Aortic smooth muscle cell (primary cell): ENCODE results near the gene RFC5. TPM values are rescaled to one million over a fixed set of nuclear protein-coding genes. Genes with fewer than 3 reads are reported as not detected.

Experiments used
- total RNA-seq: library from RNA; depleted of rRNA; stranded (reverse); fragments of >200 nt; gene quantifications from 2 replicates; pipeline ENCODE4 v1.2.3, GENCODE V29; 2014

Gene RFC5
- 10.7 and 16.4 TPM in 2 replicates for total RNA-seq

DNA sequence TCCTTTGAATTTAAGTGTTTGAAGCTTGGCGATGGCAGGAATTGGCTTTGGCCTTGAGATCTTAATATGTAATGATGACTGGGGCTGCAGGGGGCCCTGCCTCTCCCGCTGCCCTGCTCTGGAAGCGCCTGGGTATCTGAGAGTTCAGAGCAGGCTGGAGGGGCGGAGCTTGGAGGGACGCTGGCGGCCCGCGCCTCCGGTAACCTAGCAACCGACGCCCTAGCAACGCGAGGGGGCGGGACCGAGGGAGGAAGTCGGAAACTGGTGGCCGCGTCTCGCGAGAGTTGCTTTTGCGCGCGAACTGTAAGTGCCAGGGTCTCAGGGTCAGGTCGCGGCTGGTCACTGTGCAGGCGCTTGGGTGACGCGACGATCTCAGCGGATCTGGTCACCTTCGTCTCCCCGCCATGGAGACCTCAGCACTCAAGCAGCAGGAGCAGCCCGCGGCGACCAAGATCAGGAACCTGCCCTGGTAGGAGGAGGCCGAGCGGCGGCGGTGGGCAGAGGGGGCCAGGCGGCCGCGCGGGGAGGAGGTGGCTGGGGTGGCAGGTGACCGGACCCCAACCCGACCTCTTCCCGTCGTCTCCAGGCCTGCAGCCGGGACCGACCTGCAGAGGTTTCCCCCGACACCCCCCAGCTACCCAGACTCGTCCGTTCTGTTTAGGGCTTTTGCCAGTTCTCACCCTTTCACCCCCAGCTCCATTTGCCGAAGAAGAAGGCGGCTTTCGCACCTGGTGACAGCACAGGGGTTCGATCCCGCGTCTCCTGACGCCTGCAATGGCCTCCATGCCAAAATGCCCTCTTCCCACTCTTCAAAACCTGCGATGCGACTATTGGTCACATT is at the start of gene RFC5:
Gene RFC5 (plus strand): TSS at position 280 of the 841 bp plus-strand sequence. CDS start 125 bp downstream, at position 405.

DNA sequence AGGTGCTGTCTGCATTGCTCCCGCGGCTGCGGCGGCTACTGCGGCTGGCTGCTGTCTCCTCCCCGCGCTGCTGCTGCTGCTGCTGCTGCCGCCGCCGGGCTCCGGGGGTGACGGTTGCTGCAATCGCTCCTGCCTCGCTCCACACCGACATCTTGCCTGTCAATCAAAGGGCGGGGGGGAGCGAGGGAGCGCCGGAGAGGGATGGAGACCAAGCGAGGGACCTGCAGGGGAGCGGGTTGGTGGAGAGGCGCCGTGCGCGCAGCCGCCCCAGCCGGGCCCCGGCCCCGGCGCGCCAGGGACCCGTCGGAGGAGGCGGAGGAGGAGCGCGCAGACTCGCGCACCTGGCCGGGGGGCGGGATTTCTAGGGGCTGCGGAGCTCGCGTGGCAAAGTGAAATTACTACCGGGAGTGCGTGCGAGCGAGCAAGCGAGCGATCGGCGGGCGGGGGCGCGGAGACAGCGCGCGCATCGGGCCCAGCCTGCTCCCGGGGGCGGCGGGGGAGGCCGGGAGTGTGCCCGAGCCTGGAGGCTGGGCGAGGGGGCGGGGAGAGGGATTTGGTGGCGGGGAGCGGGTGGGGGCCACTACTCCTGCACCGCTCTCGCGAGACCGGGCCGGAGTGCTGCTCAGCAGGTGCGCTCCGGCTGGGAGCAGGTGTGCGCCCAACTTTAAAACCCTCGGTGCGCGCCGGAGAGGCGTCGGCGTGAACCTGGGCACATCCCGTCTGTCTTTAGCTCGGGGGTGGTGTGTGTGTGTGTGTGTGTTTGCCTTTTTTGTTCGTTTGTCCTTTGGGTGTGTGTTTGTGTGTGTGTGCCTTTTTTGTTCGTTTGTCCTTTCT is 47.5 kb upstream of the RFC5 start, which contains the start of gene KSR2:
Gene KSR2 (minus strand): TSS at position 165 of the 834 bp plus-strand sequence. CDS start 735 bp downstream, outside the sequence.

GRCh38 chr12:118061011-118061872 is 44.7 kb downstream of the RFC5 start, which contains the start of gene WSB2:
Gene WSB2 (minus strand): TSS chr12:118061179. CDS start chr12:118061048, 131 bp downstream.

Other genes with a start within 250 kb of the RFC5 start
- under 0.01 TPM in 1 of 2 replicates, not detected in the other for gene KSR2, start 47.7 kb upstream of the RFC5 start, total RNA-seq
- gene WSB2, start 44.5 kb downstream of the RFC5 start, total RNA-seq: 337 and 405 TPM in 2 replicates
- gene VSIG10, start 87.3 kb downstream of the RFC5 start, total RNA-seq: 21.1 and 24.6 TPM in 2 replicates
- gene PEBP1, start 119.4 kb downstream of the RFC5 start, total RNA-seq: 268 and 269 TPM in 2 replicates